ENCODE results near the gene RYK. TPM values are rescaled to one million over a fixed set of nuclear protein-coding genes. Genes with fewer than 3 reads are reported as not detected.

RYK gene
- polyA plus RNA-seq, 1 donor (not counting 4 experiments of a cell fraction or from before 2014, with no cell fraction given) = 82.1 TPM

GRCh38 chr3:134255404-134255803, 4.7 kb upstream of the RYK start:
- no peaks in the 10 kb centered on the region for H3K36me3 ChIP-seq (ENCODE audit: control insufficient read depth in 2 of 2, extremely low read depth in 1 of 2, insufficient read depth in 2 of 2, low read length in 2 of 2)
- FAIRE-seq = no peak
- H3K27me3 ChIP-seq (ENCODE audit: control insufficient read depth, extremely low read depth, insufficient read depth, low read length) = no peaks in the 10 kb centered on the region
- no peak overlapping the region for H3K4me2 ChIP-seq (ENCODE audit: control insufficient read depth, extremely low read depth, insufficient read depth, low read depth, low read length)
- no peak overlapping the region for H2AFZ ChIP-seq (ENCODE audit: control insufficient read depth, low read length)
- DNase-seq (ENCODE audit: low read depth, low spot score) = no peak
- H3K4me3 ChIP-seq (ENCODE audit: control insufficient read depth in 2 of 3, extremely low read depth in 1 of 3, insufficient read depth in 2 of 3, low read depth in 1 of 3, low read length in 3 of 3) = no peak overlapping the region
- H3K9ac ChIP-seq (ENCODE audit: control insufficient read depth, extremely low read depth, insufficient read depth, low read length) = no peak overlapping the region
- H3K9me3 ChIP-seq (ENCODE audit: control insufficient read depth, low read depth, low read length) = no peaks in the 10 kb centered on the region
- no peak overlapping the region for H3K27ac ChIP-seq (ENCODE audit: control insufficient read depth, insufficient read depth, low read length)
- H3K9me1 ChIP-seq (ENCODE audit: control insufficient read depth, extremely low read depth, insufficient read depth, low read length) = no peaks in the 10 kb centered on the region
- peaks cover 2% of the 10 kb centered on the region for H3K79me2 ChIP-seq (ENCODE audit: control insufficient read depth, insufficient read depth, low read length)
- peaks cover 14% of the 10 kb centered on the region for H3K4me1 ChIP-seq (ENCODE audit: control insufficient read depth, extremely low read depth, insufficient read depth, low read length)
- no peaks in the 10 kb centered on the region for H4K20me1 ChIP-seq (ENCODE audit: control insufficient read depth, extremely low read depth, insufficient read depth, low read length)
- dilution Hi-C loops (cut with MboI; ENCODE audit: extremely low pct_ligation_motif_present, low sequenced_read_pairs) = no loop called here
- TF ChIP-seq CTCF (optimal IDR thresholded peaks at IDR 0.05 in 1 of 3, IDR thresholded peaks at IDR 0.05 in 1 of 3, conservative IDR thresholded peaks at IDR 0.05 in 1 of 3; ENCODE audit: extremely low read depth in 1 of 3, insufficient read depth in 2 of 3, low read length in 3 of 3) = no peak
- TF ChIP-seq EZH2 (IDR thresholded peaks at IDR 0.05; ENCODE audit: low read length) = no peak

GRCh38 chr3:134253475-134254226, 3.0 kb upstream of the RYK start:
- no peak for FAIRE-seq
- Histone ChIP-seq H3K79me2 (ENCODE audit: control insufficient read depth, insufficient read depth, low read length) (peaks cover 18% of the 10 kb centered on the region), H4K20me1 (ENCODE audit: control insufficient read depth, extremely low read depth, insufficient read depth, low read length) (no peaks in the 10 kb centered on the region), H2AFZ (ENCODE audit: control insufficient read depth, low read length) (no peak overlapping the region), H3K9me1 (ENCODE audit: control insufficient read depth, extremely low read depth, insufficient read depth, low read length) (no peaks in the 10 kb centered on the region), H3K4me3 (ENCODE audit: control insufficient read depth in 2 of 3, extremely low read depth in 1 of 3, insufficient read depth in 2 of 3, low read depth in 1 of 3, low read length in 3 of 3) (no peak overlapping the region), H3K9ac (ENCODE audit: control insufficient read depth, extremely low read depth, insufficient read depth, low read length) (no peak overlapping the region), H3K4me1 (ENCODE audit: control insufficient read depth, extremely low read depth, insufficient read depth, low read length) (peaks cover 18% of the 10 kb centered on the region), H3K9me3 (ENCODE audit: control insufficient read depth, low read depth, low read length) (no peaks in the 10 kb centered on the region), H3K4me2 (ENCODE audit: control insufficient read depth, extremely low read depth, insufficient read depth, low read depth, low read length) (no peak overlapping the region), H3K27me3 (ENCODE audit: control insufficient read depth, extremely low read depth, insufficient read depth, low read length) (no peaks in the 10 kb centered on the region), H3K36me3 (ENCODE audit: control insufficient read depth in 2 of 2, extremely low read depth in 1 of 2, insufficient read depth in 2 of 2, low read length in 2 of 2) (no peaks in the 10 kb centered on the region), H3K27ac (ENCODE audit: control insufficient read depth, insufficient read depth, low read length) (no peak overlapping the region)
- TF ChIP-seq CTCF (optimal IDR thresholded peaks at IDR 0.05 in 1 of 3, IDR thresholded peaks at IDR 0.05 in 1 of 3, conservative IDR thresholded peaks at IDR 0.05 in 1 of 3; ENCODE audit: extremely low read depth in 1 of 3, insufficient read depth in 2 of 3, low read length in 3 of 3) (no peak), EZH2 (IDR thresholded peaks at IDR 0.05; ENCODE audit: low read length) (no peak)
- no peak for DNase-seq (ENCODE audit: low read depth, low spot score)
- dilution Hi-C loops (cut with MboI; ENCODE audit: extremely low pct_ligation_motif_present, low sequenced_read_pairs) = no loop called here
